Activated CD4-positive, alpha-beta T cell treated with anti-CD3 and anti-CD28 coated beads, Interleukin-2, Interleukin-6, amounts not matched to agents 100 ng/mL and 50 ng/mL, durations not matched to agents 16 hours and 8 hours (primary cell): ENCODE results near the gene HILPDA.
A peak's percentile ranks its signal among the peaks of the same experiment; 100 is the strongest.
"Not testable (repeated sequence)": the region's sequence is repeated elsewhere in the genome, so short reads cannot be mapped to it uniquely, and the experiment has no call there.

ENCODE experiments used
- DNase-seq: peaks from one replicate; pipeline ENCODE4 v3.0.0-alpha.2; 2020

The HILPDA gene

GRCh38 chr7:128466871-128467270 is 11.2 kb downstream of the HILPDA start:
- not testable (repeated sequence) for DNase-seq

- peak; percentile 96 for DNase-seq
These were observed 21.0 kb downstream of the HILPDA start, which contains the start of gene METTL2B for GRCh38 chr7:128476402-128477335. TSS of gene METTL2B (plus strand) at chr7:128476748. CDS start at chr7:128476766, 18 bp downstream.

GRCh38 chr7:128477336-128477690 is 21.6 kb downstream of the HILPDA start:
- DNase-seq, result not testable (repeated sequence)

- DNase-seq, result not testable (repeated sequence)
These were observed 23.4 kb downstream of the HILPDA start for GRCh38 chr7:128479082-128479481.

GRCh38 chr7:128488134-128488533 is 32.5 kb downstream of the HILPDA start:
- DNase-seq, result not testable (repeated sequence)

- DNase-seq, result no peak
These were observed 41.7 kb downstream of the HILPDA start for GRCh38 chr7:128497405-128497804.

- DNase-seq, result not testable (repeated sequence)
These were observed 49.7 kb downstream of the HILPDA start for GRCh38 chr7:128505416-128505815.

- not testable (repeated sequence) for DNase-seq
These were observed 51.1 kb downstream of the HILPDA start for GRCh38 chr7:128506819-128507218.

GRCh38 chr7:128507321-128507993 is 51.8 kb downstream of the HILPDA start:
- not testable (repeated sequence) for DNase-seq
